H9 (cell line): ENCODE results near the gene C15orf61. TPM values are rescaled to one million over a fixed set of nuclear protein-coding genes. Genes with fewer than 3 reads are reported as not detected.

Experiments used
- DNase-seq: peaks from one replicate; pipeline ENCODE4 v3.0.0-alpha.2; 2017
- H2AFZ ChIP-seq: one replicate; pipeline ENCODE4 v1.6.1; 2013; ENCODE audit warnings: mild to moderate bottlenecking, low read length, control low read depth, moderate library complexity
- H2AK5ac ChIP-seq: 2 replicates; pipeline ENCODE4 v1.6.1; 2013; ENCODE audit warnings: low read length, control low read depth, mixed read lengths; ENCODE audit not compliant: insufficient read length
- H2BK120ac ChIP-seq: one replicate; pipeline ENCODE4 v1.6.1; 2013; ENCODE audit warnings: low read depth, mild to moderate bottlenecking, low read length, control low read depth, inconsistent platforms; ENCODE audit not compliant: poor library complexity, severe bottlenecking
- H2BK12ac ChIP-seq: 2 replicates; pipeline ENCODE4 v1.6.1; 2013; ENCODE audit warnings: low read length, control low read depth, mixed read lengths, low read depth; ENCODE audit not compliant: insufficient read length
- H2BK15ac ChIP-seq: 2 replicates; pipeline ENCODE4 v1.6.1; 2013; ENCODE audit warnings: low read depth, low read length, control low read depth
- H2BK20ac ChIP-seq: one replicate; pipeline ENCODE4 v1.6.1; 2013; ENCODE audit warnings: low read depth, mild to moderate bottlenecking, low read length, control low read depth, inconsistent platforms; ENCODE audit not compliant: poor library complexity, severe bottlenecking
- H2BK5ac ChIP-seq: 2 replicates; pipeline ENCODE4 v1.6.1; 2013; ENCODE audit warnings: low read length, control low read depth, mixed read lengths; ENCODE audit not compliant: insufficient read length
- H3K14ac ChIP-seq: 2 replicates; pipeline ENCODE4 v1.6.1; 2013; ENCODE audit warnings: low read length, control low read depth; ENCODE audit not compliant: insufficient read depth
- H3K18ac ChIP-seq: 2 replicates; pipeline ENCODE4 v1.6.1; 2013; ENCODE audit warnings: low read depth, mild to moderate bottlenecking, mixed read lengths, low read length, control low read depth; ENCODE audit not compliant: insufficient read length
- H3K23ac ChIP-seq: 2 replicates; pipeline ENCODE4 v1.6.1; 2013; ENCODE audit warnings: low read length, control low read depth, mixed read lengths, low read depth; ENCODE audit not compliant: insufficient read length
- H3K23me2 ChIP-seq: 2 replicates; pipeline ENCODE4 v1.6.1; 2013; ENCODE audit warnings: low read depth, mild to moderate bottlenecking, mixed read lengths, low read length, control low read depth; ENCODE audit not compliant: insufficient read length, poor library complexity, severe bottlenecking
- H3K27ac ChIP-seq: 2 replicates; pipeline ENCODE4 v1.5.1; 2013; ENCODE audit warnings: low read length, control low read depth, mixed read lengths, low read depth; ENCODE audit not compliant: insufficient read length
- H3K27me3 ChIP-seq: 2 replicates; pipeline ENCODE4 v1.6.1; 2013; ENCODE audit warnings: low read length, control low read depth, inconsistent platforms; ENCODE audit not compliant: insufficient read depth
- H3K4ac ChIP-seq: 2 replicates; pipeline ENCODE4 v1.6.1; 2013; ENCODE audit warnings: low read depth, mild to moderate bottlenecking, control low read depth, inconsistent platforms, low read length, moderate library complexity
- H3K4me1 ChIP-seq: 2 replicates; pipeline ENCODE4 v1.6.1; 2013; ENCODE audit warnings: low read length, control low read depth, inconsistent platforms; ENCODE audit not compliant: insufficient read depth
- H3K4me2 ChIP-seq: 2 replicates; pipeline ENCODE4 v1.6.1; 2013; ENCODE audit warnings: low read length, control low read depth, mixed read lengths; ENCODE audit not compliant: insufficient read length, insufficient read depth
- H3K56ac ChIP-seq: 2 replicates; pipeline ENCODE4 v1.6.1; 2013; ENCODE audit warnings: low read depth, mild to moderate bottlenecking, mixed read lengths, low read length, control low read depth; ENCODE audit not compliant: insufficient read length
- H3K79me1 ChIP-seq: 2 replicates; pipeline ENCODE4 v1.6.1; 2013; ENCODE audit warnings: low read depth, mild to moderate bottlenecking, moderate library complexity, low read length, control low read depth, inconsistent platforms; ENCODE audit not compliant: insufficient read depth, poor library complexity, severe bottlenecking
- H3K79me2 ChIP-seq: 2 replicates; pipeline ENCODE4 v1.6.1; 2013; ENCODE audit warnings: low read length, control low read depth, inconsistent platforms; ENCODE audit not compliant: insufficient read depth
- H3K9ac ChIP-seq: 2 replicates; pipeline ENCODE4 v1.6.1; 2013; ENCODE audit warnings: low read length, control low read depth, mixed read lengths; ENCODE audit not compliant: insufficient read length; ENCODE audit errors: extremely low read depth
- H3K9me3 ChIP-seq: one replicate; pipeline ENCODE4 v1.6.1; 2013; ENCODE audit warnings: low read depth, low read length, inconsistent platforms; ENCODE audit not compliant: control insufficient read depth
- H3T11ph ChIP-seq: one replicate; pipeline ENCODE4 v1.6.1; 2013; ENCODE audit warnings: mild to moderate bottlenecking, low read length, control low read depth, inconsistent platforms
- H4K20me1 ChIP-seq: one replicate; pipeline ENCODE4 v1.6.1; 2013; ENCODE audit not compliant: control insufficient read depth, insufficient read length, insufficient read depth
- H4K5ac ChIP-seq: 2 replicates; pipeline ENCODE4 v1.6.1; 2013; ENCODE audit warnings: low read depth, mild to moderate bottlenecking, mixed read lengths, low read length, control low read depth; ENCODE audit not compliant: insufficient read length
- H4K8ac ChIP-seq: replicated peaks from 2 replicates; pipeline ENCODE4 v1.6.1; 2013; ENCODE audit warnings: low read length, control low read depth, mixed read lengths, low read depth; ENCODE audit not compliant: insufficient read length
- H4K91ac ChIP-seq: 2 replicates; pipeline ENCODE4 v1.6.1; 2013; ENCODE audit warnings: low read depth, mild to moderate bottlenecking, moderate library complexity, mixed read lengths, low read length, control low read depth; ENCODE audit not compliant: insufficient read length
- H3K27ac Mint-ChIP-seq, 3 experiments: 2 replicates in 2 of 3; 3 replicates in 1 of 3; pipeline ENCODE4 v1.8.0; 2020 to 2021; ENCODE audit warnings: mixed read lengths in 3 of 3, mild to moderate bottlenecking in 1 of 3, moderate library complexity in 1 of 3
- H3K27me3 Mint-ChIP-seq: 2 replicates; pipeline ENCODE4 v1.8.0; 2021; ENCODE audit warnings: low read depth, mild to moderate bottlenecking, moderate library complexity, mixed read lengths
- H3K36me3 Mint-ChIP-seq, 3 experiments: 2 replicates in 2 of 3; 3 replicates in 1 of 3; pipeline ENCODE4 v1.8.0; 2020 to 2021; ENCODE audit warnings: low read depth in 3 of 3, mixed read lengths in 3 of 3; ENCODE audit not compliant: insufficient read depth in 1 of 3
- H3K4me1 Mint-ChIP-seq, 2 experiments: 2 replicates each; pipeline ENCODE4 v1.8.0; 2020; ENCODE audit warnings: mixed read lengths in 2 of 2
- H3K4me3 Mint-ChIP-seq, 2 experiments: 2 replicates in 1 of 2; 3 replicates in 1 of 2; pipeline ENCODE4 v1.8.0; 2020 to 2021; ENCODE audit warnings: mild to moderate bottlenecking in 2 of 2, mixed read lengths in 2 of 2, moderate library complexity in 1 of 2
- H3K9me3 Mint-ChIP-seq, 2 experiments: 2 replicates in 1 of 2; 3 replicates in 1 of 2; pipeline ENCODE4 v1.8.0; 2020; ENCODE audit warnings: mild to moderate bottlenecking in 2 of 2, mixed read lengths in 2 of 2, moderate library complexity in 1 of 2
- WGBS: extraction: QIAGEN DNeasy Blood & Tissue Kit; methylation state at CpG from one replicate; pipeline ENCODE4 v1.1.7; 2013; ENCODE audit warnings: missing lambda C conversion rate, low lambda C conversion rate, mixed read lengths; ENCODE audit not compliant: insufficient read length; ENCODE audit errors: extremely low coverage; 5-methylcytosine and 5-hydroxymethylcytosine counted together
- total RNA-seq: library from RNA; stranded (reverse); gene quantifications from 2 replicates; pipeline ENCODE4 v1.2.1, GENCODE V29; 2021
- TF ChIP-seq, protein P1 (sequence below): fragments of 200-600 bp; sonication (generic); conservative IDR thresholded peaks from 3 replicates; pipeline ENCODE4 v1.8.0; 2021; ENCODE audit warnings: antibody characterized with exemption, mild to moderate bottlenecking

C15orf61 gene
- total RNA-seq, 1 experiment from 2014 or later: 2.6 TPM

DNA sequence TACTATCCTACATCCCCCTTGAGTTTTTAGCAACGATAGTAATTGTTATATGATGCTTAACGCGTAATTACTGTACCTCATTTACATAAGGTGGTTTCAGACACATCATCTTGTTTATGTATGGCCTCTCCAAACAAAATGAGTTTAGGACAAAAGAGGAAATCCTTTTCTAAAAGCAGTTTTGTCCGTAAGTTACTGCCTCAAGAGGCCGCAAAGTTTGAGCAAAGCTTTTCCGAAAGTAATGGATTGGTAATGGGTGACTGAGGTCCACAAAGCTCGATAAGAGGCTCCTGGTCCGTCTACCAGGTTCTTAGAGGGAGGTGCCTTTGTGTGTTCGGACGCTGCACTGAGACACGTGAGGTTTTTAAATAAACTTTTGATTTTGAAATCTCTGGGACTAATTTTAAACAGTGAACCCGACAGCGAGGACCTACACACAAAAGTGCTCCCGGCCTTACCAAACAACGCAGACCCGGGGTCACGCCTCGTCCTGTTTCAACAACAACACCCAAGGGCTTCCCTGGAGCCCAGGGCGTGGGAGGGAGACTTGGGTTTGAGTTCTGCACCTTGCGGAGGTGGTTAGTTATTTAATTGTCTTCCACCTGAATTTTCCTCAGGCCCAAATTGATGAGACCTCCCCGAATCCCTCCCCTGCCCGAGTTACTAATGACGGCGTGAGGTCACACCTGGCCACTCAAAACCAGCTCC, 456 bp upstream of the C15orf61 start:
- Histone ChIP-seq H3K27ac (no peak overlapping the region), H3K23ac (no peak overlapping the region), H4K8ac (no peak overlapping the region), H2BK120ac (no peak overlapping the region), H3K79me2 (no peaks in the 10 kb centered on the region), H3K9me3 (no peaks in the 10 kb centered on the region), H3K79me1 (no peaks in the 10 kb centered on the region), H4K5ac (no peak overlapping the region), H2BK20ac (no peak overlapping the region), H3T11ph (no peak overlapping the region), H2BK15ac (no peak overlapping the region), H2AK5ac (no peak overlapping the region), H2BK5ac (no peak overlapping the region), H3K4me1 (no peaks in the 10 kb centered on the region), H3K4ac (no peak overlapping the region), H3K56ac (no peak overlapping the region), H3K23me2 (peaks cover 12% of the 10 kb centered on the region), H2AFZ (no peak overlapping the region), H3K14ac (no peak overlapping the region), H3K27me3 (no peaks in the 10 kb centered on the region; the same call in 1 of the 2 replicates), H3K18ac (no peak overlapping the region), H4K20me1 (no peaks in the 10 kb centered on the region), H2BK12ac (no peak overlapping the region), H3K4me2 (peak overlapping the region; percentile 59), H3K9ac (no peak overlapping the region), H4K91ac (no peak overlapping the region)
- DNase-seq: no peak
- peak overlapping the region; percentile 72 to 84 for H3K4me3 Mint-ChIP-seq
- TF ChIP-seq, protein P1, sequence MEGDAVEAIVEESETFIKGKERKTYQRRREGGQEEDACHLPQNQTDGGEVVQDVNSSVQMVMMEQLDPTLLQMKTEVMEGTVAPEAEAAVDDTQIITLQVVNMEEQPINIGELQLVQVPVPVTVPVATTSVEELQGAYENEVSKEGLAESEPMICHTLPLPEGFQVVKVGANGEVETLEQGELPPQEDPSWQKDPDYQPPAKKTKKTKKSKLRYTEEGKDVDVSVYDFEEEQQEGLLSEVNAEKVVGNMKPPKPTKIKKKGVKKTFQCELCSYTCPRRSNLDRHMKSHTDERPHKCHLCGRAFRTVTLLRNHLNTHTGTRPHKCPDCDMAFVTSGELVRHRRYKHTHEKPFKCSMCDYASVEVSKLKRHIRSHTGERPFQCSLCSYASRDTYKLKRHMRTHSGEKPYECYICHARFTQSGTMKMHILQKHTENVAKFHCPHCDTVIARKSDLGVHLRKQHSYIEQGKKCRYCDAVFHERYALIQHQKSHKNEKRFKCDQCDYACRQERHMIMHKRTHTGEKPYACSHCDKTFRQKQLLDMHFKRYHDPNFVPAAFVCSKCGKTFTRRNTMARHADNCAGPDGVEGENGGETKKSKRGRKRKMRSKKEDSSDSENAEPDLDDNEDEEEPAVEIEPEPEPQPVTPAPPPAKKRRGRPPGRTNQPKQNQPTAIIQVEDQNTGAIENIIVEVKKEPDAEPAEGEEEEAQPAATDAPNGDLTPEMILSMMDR: no peak
- peaks cover 23 to 25% of the 10 kb centered on the region in 2 experiments for H3K4me1 Mint-ChIP-seq
- no peak overlapping the region for H3K27ac Mint-ChIP-seq
- WGBS: no CpG with 5 or more reads among the region's 24 CpGs
- H3K9me3 Mint-ChIP-seq: no peaks in the 10 kb centered on the region
- peaks cover 8% of the 10 kb centered on the region for H3K27me3 Mint-ChIP-seq
- H3K36me3 Mint-ChIP-seq: peaks cover 0 to 2% (median 0%) of the 10 kb centered on the region in 3 experiments; a peak in 1 of 7 replicates
